ENCODE data around the gene HAO2.
"Not testable (repeated sequence)": the region's sequence is repeated elsewhere in the genome, so short reads cannot be mapped to it uniquely, and the experiment has no call there.

HAO2 gene

GRCh38 chr1:119368554-119368953 is at the start of gene HAO2:
HAO2 (plus strand) TSS chr1:119368785; CDS start chr1:119381086, 12,301 bp downstream.
- DNase-seq = no peak

GRCh38 chr1:119320100-119320499 is 48.5 kb upstream of the HAO2 start:
- DNase-seq = no peak

DNA sequence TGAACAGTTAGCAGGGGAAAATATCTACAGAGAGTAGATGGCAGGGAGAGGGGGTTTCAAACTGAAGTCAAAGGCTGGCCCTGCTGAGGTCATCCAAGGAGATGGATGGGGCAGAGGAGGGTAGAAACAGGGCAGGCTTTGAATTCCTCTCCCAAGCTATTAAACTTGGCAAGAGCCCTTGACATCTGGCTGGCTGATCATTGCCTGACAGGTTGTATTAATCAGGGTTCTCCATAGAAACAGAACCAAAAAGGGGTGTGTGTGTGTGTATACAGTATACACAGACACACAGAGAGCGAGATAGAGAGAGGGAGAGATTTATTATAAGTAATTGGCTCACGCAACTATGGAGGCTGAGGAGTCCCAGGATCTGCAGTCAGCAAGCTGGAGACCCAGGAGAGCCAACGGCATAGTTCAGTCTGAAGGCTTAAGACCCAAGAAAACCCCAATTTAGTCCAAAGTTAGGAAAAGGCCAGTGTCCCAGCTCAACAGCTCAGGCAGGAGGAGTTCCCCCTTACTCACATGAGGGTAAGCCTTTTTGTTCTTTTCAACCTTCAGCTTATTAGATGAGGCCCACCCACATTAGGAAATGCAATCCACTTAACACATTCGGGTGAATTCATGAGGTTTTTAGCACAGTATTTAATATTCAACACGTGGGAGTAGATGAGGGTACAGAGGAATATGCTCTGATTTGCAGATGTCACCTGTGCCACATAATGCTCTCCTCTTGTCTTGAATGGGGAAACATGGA is 46.7 kb upstream of the HAO2 start:
- peak in 1 of 2 experiments; percentile 36 for DNase-seq

GRCh38 chr1:119323216-119323982 is 45.2 kb upstream of the HAO2 start:
- DNase-seq = no peak

- no peak for DNase-seq
Measured at GRCh38 chr1:119324198-119324597, 44.4 kb upstream of the HAO2 start.

GRCh38 chr1:119326251-119326650 is 42.3 kb upstream of the HAO2 start:
- DNase-seq = no peak

- peak in 1 of 2 experiments; percentile 68 for DNase-seq
Measured at GRCh38 chr1:119327094-119327449, 41.5 kb upstream of the HAO2 start.

- peak; percentile 53 to 68 for DNase-seq
Measured at GRCh38 chr1:119327450-119328155, 41.0 kb upstream of the HAO2 start.

DNA sequence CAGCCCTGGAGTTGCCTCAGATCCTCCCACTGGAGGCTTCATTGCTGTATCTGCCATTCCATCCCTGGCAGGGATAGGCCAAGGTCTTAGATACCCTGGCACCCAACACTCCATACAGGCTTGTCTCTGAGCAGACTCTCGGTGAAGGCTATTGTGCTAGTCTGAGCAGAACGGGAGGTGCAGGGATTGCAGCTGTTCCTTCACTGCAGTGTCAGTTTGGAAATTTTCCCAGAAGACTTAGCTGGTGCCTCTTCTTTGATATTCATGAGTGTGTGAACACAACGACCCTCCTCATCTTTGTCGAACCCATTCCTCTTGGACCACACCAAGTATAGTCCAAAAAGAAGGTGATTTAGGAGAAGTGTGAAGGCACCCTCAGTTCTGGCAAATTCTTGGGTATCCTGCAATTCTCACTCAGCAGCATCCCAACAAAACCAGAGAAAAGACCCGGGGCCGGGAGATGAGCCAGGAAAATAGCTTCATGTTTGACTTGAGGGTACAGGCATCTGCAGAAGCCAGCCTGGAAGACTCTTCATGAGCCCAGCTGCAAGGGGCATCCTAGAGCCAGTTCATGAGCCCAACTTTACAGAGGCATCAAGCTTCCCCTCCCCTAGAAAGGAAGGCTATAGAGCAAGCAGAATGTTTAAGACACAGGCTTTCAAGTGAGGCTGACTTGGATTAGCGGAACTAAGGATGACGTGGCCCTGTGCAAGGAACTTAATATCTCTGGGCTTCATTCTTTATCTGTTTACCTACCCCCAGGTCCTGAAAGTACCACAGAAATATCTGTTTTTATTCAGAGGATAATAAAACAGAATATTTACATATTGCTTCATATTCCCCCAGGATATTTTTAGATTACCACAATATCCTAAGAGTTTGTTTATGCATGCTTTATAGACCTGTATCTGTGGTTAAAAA is 38.8 kb upstream of the HAO2 start:
- DNase-seq = no peak

- no peak for DNase-seq
Measured at GRCh38 chr1:119330466-119331189, 38.0 kb upstream of the HAO2 start.

GRCh38 chr1:119331190-119331515 is 37.4 kb upstream of the HAO2 start:
- no peak for DNase-seq

GRCh38 chr1:119331915-119332314 is 36.7 kb upstream of the HAO2 start:
- DNase-seq = no peak

GRCh38 chr1:119332622-119333021 is 36.0 kb upstream of the HAO2 start:
- no peak for DNase-seq

- DNase-seq = no peak
Measured at GRCh38 chr1:119333163-119333896, 35.3 kb upstream of the HAO2 start.

DNA sequence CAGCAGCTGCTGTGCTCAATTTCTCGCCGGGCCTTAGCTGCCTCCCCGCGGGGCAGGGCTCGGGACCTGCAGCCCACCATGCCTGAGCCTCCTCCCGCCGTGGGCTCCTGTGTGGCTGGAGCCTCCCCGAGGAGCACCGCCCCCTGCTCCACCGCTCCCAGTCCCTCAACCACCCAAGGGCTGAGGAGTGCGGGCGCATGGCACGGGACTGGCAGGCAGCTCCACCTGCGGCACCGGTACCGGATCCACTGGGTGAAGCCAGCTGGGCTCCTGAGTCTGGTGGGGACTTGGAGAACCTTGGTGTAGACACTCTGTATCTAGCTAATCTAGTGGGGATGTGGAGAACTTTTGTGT is 34.7 kb upstream of the HAO2 start:
- not testable (repeated sequence) for DNase-seq

GRCh38 chr1:119336848-119337247 is 31.7 kb upstream of the HAO2 start:
- DNase-seq = no peak

DNA sequence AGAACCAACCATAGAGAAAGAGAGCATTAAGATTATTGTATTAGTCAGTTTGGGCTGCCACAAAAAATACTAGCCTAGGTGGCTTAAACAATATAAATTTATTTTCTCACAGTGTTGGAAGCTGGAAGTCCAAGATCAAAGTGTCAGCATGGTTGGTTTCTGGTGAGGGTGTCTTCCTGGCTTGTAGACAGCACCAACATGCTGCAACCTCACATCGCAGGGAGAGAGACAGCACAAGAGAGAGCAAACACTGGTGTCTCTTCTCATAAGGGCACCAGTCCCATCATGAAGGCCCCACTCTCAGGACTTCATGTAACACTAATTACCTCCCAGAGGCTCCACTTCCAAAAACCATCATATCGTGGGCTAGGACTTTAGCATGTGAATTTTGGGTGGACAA is 30.6 kb upstream of the HAO2 start:
- no peak for DNase-seq

DNA sequence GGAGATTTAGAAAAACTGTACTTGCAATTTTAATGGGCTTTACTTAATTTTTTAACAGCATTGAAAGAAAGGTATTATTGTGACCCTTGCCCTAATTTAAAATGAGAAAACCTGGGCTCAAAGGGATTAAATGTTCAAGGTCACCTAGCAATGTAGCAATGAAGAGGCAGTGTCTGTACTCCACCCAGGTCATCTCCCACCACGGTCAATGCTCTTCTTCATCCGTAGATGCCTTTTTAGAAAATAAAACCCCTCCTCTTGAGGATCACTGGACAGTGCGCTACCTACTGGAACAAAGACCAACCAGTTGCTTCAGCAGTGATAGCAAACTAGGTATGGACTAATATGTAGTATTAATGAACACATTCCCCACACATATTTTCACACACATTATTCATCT is 29.8 kb upstream of the HAO2 start:
- DNase-seq = no peak

DNA sequence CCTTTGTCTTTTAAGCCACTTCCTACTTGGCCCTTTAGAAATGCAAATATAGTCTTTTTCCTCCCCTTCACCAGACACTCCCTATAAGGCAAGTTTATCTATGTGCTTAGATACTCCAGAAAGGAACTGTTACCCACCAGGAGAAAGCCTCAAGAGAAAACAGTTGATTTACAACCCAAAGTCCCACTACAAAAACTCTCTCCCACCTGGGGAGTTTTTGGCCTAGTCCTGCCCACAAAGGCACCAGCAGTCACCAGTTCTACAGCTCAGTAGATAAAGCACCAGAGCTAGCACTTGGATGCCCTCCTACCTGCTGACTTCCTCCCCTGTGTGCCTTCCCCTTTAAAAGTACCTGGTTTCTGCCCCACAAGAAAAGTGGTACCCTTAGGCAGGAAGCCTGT is 27.7 kb upstream of the HAO2 start:
- DNase-seq = no peak

DNA sequence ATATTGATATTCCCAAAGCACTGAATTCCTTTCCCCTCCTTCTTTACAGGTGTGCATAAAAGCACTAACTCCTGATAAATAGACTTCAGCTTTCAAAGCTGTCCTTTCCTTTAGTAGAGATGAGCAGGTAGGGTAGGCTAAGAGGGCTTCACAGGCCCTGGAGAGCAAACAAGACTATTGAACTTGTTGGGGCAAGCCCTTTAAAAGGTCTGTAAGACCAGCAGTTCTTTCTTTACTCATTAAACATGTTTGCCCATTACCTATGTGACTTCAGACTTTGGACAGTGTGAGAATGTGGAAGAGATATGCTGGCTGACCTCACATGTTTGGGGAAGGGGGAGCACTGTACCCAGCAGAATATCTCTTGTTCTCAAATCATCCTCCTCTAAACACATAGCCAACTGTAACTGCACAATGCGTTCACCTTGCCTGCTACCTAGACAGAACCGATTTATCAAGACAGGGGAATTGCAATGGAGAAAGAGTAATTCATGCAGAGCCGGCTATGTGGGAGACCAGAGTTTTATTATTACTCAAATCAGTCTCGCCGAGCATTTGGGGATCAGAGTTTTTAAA is 27.1 kb upstream of the HAO2 start:
- no peak for DNase-seq

GRCh38 chr1:119345398-119345797 is 23.2 kb upstream of the HAO2 start:
- DNase-seq = no peak
